ENCODE results near the gene DACH1. TPM values are rescaled to one million over a fixed set of nuclear protein-coding genes. Genes with fewer than 3 reads are reported as not detected.

DACH1 gene
- total RNA-seq, 1 experiment from 2014 or later: 0.14 TPM

- DNase-seq (ENCODE audit: low spot score): no peak
Observed at GRCh38 chr13:71830323-71830722, 36.7 kb downstream of the DACH1 start.

DNA sequence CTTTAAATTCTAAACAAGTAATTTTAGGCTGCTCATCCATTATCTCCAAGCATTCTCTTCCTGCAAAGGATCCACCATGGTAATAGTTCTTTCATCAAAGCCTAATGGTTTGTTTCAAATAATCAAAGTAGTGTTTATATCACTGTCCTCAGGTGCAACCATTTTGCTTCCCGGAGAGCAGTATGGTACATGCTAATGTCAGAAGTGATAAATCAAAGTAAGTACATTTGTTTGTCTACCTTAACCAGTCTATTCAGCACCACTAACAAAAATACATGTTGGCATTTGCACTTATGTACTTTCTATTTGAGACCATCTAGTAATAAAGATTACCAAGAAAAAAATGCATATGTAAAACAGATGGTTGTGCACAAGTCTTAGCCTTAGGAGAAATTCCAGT, 37.5 kb downstream of the DACH1 start:
- DNase-seq (ENCODE audit: low spot score): no peak

- DNase-seq (ENCODE audit: low spot score): no peak
Observed at GRCh38 chr13:71828564-71828963, 38.4 kb downstream of the DACH1 start.

DNA sequence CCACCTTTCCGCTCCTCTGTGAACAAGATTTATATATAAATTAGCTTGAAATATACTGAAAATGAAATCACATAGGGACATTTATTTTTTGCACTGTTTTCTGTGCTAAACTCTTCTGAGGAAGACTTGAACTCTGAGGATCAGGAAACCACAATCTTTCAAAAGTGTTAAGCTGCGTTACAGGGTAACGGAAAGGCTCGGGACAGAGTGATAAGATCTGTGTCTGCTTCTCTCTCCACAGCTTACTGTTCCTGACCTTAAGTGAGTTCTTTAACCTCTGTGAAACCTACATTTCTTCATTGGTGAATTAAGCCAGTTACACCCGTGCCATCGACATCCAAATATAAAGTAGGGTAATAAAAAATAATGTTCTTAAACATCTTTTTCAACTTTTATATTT, 38.9 kb downstream of the DACH1 start:
- DNase-seq (ENCODE audit: low spot score): no peak

GRCh38 chr13:71827241-71827640, 39.8 kb downstream of the DACH1 start:
- DNase-seq (ENCODE audit: low spot score): no peak

GRCh38 chr13:71820699-71821098, 46.3 kb downstream of the DACH1 start:
- no peak for DNase-seq (ENCODE audit: low spot score)

- DNase-seq (ENCODE audit: low spot score): no peak
Observed at GRCh38 chr13:71817335-71817734, 49.7 kb downstream of the DACH1 start.

- DNase-seq (ENCODE audit: low spot score): no peak
Observed at GRCh38 chr13:71814806-71815360, 52.1 kb downstream of the DACH1 start.

DNA sequence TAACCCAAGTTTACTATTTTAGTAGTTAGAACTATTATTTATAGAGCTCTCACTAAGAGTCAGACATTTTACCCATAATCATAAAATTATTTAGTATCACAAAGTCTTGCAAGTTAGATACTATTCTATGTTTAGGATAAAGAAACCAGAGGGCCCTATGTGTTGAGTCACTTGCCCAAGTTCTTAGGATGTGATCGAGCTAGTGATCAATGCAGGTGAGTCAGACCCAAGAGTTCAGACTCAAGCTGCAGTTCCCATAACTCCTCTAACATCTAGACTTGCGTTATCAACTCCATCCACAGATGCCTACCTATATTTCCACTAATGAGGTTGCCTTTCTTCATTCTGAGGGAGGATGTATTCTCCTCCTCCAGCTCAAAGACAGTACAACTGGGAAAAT, 53.8 kb downstream of the DACH1 start:
- no peak for DNase-seq (ENCODE audit: low spot score)

GRCh38 chr13:71811344-71811743, 55.7 kb downstream of the DACH1 start:
- no peak for DNase-seq (ENCODE audit: low spot score)

DNA sequence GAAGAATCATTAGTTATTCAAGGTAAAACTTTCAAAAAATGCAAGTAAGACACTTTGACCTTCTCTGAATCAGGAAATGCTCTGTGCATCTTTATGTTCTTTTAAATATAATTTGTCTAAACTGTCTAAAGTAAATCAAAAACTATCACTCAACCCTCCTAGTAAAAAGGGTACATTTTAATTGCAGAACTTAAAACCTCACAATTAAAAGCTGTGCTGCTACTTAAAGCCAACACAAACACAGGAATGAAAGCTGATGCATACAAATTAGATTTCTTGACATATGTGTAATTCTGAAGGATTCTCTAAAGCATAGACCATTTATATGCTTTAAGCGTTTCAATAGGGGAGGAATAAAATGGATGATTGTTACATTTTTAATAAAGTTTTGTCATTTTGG, 58.3 kb downstream of the DACH1 start:
- no peak for DNase-seq (ENCODE audit: low spot score)

DNA sequence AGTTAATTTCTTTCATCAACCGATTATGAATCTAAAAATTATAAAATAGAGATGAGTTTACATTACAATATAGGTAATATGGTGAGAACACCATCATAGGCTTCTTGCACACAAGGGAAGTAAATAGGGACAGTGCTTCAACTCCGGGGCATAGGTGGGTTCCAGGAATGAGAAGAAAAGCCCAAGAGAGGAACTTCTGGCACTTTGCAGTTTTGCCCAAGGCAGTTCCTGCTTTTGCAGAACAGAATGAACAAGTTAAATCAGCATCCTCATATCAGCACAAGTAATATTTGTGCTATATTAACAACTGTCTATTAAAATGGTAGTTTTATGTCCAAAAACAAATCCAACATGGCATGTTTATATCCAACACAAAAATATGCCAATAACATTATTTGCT, 60.1 kb downstream of the DACH1 start:
- DNase-seq (ENCODE audit: low spot score): no peak

GRCh38 chr13:71803066-71803465, 63.9 kb downstream of the DACH1 start:
- DNase-seq (ENCODE audit: low spot score): no peak

DNA sequence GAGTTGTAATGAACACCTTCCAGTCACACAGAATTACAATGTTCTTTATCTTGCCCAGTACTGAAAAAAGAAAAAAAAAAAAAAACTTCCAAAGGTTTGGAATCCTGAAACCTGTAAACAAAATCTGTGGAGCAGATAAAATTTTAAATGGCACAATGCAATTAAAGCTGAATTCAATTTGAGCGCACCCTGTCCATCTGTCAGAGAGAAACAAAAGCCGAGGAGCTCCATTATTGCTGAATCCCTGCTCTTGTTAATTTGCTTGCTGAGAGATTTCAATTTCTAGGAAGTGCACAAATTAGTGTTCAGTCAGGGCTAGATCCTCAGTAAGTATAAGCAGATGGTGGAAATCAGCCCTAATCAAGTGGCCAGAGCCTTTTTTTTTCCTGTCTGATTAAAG, 65.2 kb downstream of the DACH1 start:
- no peak for DNase-seq (ENCODE audit: low spot score)

DNA sequence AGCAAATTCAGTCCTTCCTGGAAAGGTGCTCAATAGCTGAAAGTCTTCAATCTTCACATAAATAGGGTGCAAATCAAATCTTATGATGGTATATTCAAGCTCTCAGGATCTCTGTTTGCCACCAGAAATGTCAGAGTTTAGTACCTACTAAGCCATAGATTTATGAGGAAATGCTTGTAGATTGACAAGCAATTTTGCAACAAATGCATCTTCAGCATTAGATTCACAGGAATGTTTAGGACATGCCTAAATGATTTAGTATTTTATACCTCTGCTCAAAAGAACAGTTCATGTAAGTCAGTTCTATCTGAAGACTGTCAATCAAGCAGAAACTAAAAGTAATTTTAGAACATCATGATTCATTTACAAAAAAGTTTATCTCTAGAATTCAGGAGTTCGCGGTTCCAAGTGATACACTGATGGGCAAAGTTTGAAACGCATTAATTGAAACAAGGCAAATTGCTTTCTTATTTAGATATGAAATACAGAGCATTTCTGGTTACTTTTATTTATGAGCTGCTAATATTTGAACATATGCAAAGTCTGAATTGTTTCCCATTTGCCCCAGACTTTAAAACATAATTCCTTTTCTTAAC, 65.7 kb downstream of the DACH1 start:
- no peak for DNase-seq (ENCODE audit: low spot score)

DNA sequence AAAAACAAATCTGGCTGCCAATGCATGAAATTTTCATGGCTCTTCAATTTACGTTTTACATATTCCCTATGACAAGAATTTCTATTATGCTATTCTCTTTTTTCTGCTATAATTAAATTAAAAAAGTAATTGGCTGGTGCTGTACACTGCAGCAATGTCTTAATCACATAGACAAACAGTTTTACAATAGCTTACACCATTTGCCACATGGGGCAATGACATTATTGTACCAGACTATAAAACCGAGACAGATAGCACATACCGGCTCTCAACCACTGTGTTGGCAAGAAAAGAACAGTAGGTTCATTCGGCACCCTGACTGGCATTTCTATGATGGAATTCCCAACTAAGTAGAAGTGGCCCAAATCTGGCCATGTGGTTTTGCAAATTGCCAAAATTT, 67.7 kb downstream of the DACH1 start:
- DNase-seq (ENCODE audit: low spot score): no peak

DNA sequence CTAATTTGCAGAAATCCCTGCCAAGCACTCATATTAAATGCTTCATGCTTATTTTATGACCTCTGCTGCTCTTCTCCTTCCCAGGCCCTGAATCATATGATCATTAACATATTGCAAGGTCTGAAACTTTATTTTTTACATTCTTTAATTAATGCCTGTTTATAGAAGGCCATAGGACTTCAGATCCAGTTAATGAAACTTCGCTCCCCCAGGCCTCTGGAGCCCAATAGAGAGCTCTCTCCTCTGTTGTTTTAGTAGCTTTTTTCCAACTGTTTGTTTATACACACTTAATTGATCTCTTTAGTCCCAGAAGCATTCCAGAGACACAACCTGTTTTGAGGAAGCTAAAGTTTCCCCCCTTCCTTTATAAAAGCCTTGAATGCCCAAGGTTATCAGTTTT, 68.3 kb downstream of the DACH1 start:
- DNase-seq (ENCODE audit: low spot score): no peak

GRCh38 chr13:71797517-71797916, 69.5 kb downstream of the DACH1 start:
- DNase-seq (ENCODE audit: low spot score): no peak

GRCh38 chr13:71789693-71790329, 77.2 kb downstream of the DACH1 start:
- DNase-seq (ENCODE audit: low spot score): no peak

DNA sequence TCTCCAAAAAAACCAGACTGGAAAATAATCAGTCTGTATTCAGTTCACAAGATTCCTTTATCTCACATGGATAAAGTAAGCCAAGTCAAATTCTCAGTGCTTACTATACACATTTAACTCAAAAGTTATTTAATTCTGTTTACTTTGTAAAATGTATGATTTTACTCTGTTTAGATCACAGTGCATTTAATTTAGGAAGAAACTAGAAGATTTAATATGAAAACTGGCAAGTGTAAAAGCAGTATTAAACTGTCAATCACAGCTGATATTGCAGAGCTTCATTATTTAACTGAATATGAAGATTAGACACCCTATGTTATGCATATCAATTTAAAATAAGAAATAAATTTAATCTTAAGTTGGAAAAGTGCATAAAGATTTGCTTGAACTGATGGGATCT, 78.0 kb downstream of the DACH1 start:
- DNase-seq (ENCODE audit: low spot score): no peak

- no peak for DNase-seq (ENCODE audit: low spot score)
Observed at GRCh38 chr13:71787414-71787813, 79.6 kb downstream of the DACH1 start.

DNA sequence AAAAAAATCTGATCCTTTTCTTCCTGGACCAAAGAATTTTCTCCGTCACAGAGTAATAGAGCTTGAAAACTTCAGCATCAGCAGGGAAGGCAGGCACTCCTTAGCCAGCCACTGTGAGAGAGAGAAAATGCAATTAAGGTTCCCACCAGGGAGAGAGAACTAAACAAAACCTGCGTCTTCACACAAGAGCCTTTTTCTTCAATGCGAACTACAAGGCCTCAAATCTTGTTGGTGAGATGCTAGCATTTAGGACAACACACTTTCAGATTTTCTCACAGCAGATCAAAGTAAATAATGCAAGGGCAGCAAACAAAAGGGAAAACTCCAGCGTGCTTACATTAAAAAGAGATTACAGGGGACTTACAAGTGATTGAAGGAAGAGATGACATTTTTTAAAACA, 80.1 kb downstream of the DACH1 start:
- DNase-seq (ENCODE audit: low spot score): no peak

GRCh38 chr13:71785361-71785760, 81.6 kb downstream of the DACH1 start:
- DNase-seq (ENCODE audit: low spot score): no peak

DNA sequence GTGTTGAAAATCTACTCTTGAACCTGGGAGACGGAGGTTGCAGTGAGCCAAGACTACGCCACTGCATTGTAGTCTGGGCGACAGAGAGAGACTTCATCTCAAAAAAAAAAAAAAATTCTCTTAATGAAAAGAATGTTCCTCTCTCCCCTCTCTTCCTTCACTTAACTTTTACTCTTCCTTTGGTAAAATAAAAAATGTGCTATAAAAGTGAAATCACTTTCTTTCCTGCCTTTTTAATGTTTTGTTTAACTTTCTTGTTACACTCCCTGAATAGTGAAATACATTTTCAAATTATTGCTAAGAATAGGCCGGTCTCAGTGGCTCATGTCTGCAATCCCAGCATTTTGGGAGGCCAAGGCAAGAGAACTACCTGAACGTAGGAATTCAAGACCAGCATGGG, 86.5 kb downstream of the DACH1 start:
- no peak for DNase-seq (ENCODE audit: low spot score)

Data from H4 (cell line).